Measurements from ENCODE around the gene SYT7.

- TF ChIP-seq CTCF (conservative IDR thresholded peaks at IDR 0.05; ENCODE audit: low read depth, low read length): no peak
- TF ChIP-seq POLR2A (IDR thresholded peaks at IDR 0.05; ENCODE audit: low read depth, low read length): no peak
- no peak for TF ChIP-seq FOS (IDR thresholded peaks at IDR 0.05; ENCODE audit: low read depth, low read length)
- TF ChIP-seq CHD1 (IDR thresholded peaks at IDR 0.05; ENCODE audit: low read depth, low read length): no peak
- TF ChIP-seq MAFK (IDR thresholded peaks at IDR 0.05; ENCODE audit: low read depth, low read length): no peak
- no peak for TF ChIP-seq USF2 (IDR thresholded peaks at IDR 0.05; ENCODE audit: low read depth, low read length)
- TF ChIP-seq CEBPB (IDR thresholded peaks at IDR 0.05; ENCODE audit: low read depth, low read length): no peak
- no peak for TF ChIP-seq BHLHE40 (IDR thresholded peaks at IDR 0.05; ENCODE audit: low read depth, low read length)
- no peak for TF ChIP-seq MXI1 (IDR thresholded peaks at IDR 0.05; ENCODE audit: borderline replicate concordance, low read depth, low read length)
- TF ChIP-seq RAD21 (IDR thresholded peaks at IDR 0.05; ENCODE audit: low read length): no peak
Observed at GRCh38 chr11:61534025-61534932, 46.6 kb downstream of the SYT7 start.

All from IMR-90 (cell line).